Activated naive CD4-positive, alpha-beta T cell treated with anti-CD3 and anti-CD28 coated beads, Interleukin-2, amount 10 ng/mL, durations not matched to agents 7 days and 5 days (primary cell): ENCODE results near the gene PTPN1.

Experiments
- CTCF ChIA-PET: fragments of 350-600 bp; sonication (Branson Sonifier 250); formaldehyde crosslinking; loops from one replicate; lab custom pipeline; 2021; ENCODE audit warnings: antibody characterized with exemption; lab: Charles Lee
- DNase-seq: peaks from one replicate; pipeline ENCODE4 v3.0.0-alpha.2; 2020
- H3K27ac Mint-ChIP-seq: one replicate; pipeline ENCODE4 v1.8.0; 2021; ENCODE audit warnings: mild to moderate bottlenecking, moderate library complexity, mixed read lengths
- H3K27me3 Mint-ChIP-seq: one replicate; pipeline ENCODE4 v1.8.0; 2021; ENCODE audit warnings: mild to moderate bottlenecking, mixed read lengths
- H3K36me3 Mint-ChIP-seq: one replicate; pipeline ENCODE4 v1.8.0; 2021; ENCODE audit warnings: mixed read lengths
- H3K4me1 Mint-ChIP-seq: one replicate; pipeline ENCODE4 v1.8.0; 2021; ENCODE audit warnings: mixed read lengths
- H3K4me3 Mint-ChIP-seq: one replicate; pipeline ENCODE4 v1.8.0; 2021; ENCODE audit warnings: mild to moderate bottlenecking, moderate library complexity, mixed read lengths
- H3K9me3 Mint-ChIP-seq: one replicate; pipeline ENCODE4 v1.8.0; 2021; ENCODE audit warnings: mixed read lengths

PTPN1 gene

DNA sequence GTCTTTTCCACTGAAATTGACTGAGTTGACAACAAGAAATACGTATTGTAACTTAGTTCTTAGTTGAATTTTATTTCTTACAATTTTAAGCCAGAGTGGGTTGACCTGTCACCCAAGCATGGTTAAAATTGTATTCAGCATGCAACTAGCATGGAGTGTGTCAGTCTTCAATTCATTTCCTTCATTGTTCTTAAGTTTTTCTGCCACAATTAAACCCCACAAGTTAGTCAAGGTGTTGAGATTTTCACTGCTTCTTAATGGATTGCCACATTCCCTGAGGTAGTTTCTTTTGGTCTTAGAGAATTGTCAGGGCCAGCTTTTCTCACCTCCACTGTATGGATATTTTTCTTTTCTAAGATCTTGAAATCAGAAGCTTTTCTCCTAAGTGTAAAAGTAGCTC lies 2.1 kb downstream of the PTPN1 start:
- Mint-ChIP-seq H3K27ac (peak overlapping the region; percentile 93), H3K4me3 (peak overlapping the region; percentile 94), H3K9me3 (no peaks in the 10 kb centered on the region), H3K4me1 (peaks cover 66% of the 10 kb centered on the region), H3K27me3 (no peaks in the 10 kb centered on the region), H3K36me3 (peaks cover 34% of the 10 kb centered on the region)
- CTCF ChIA-PET, result interaction anchor here (0.9 to 3.5 kb wide), 10 partner anchors 12 to 67 kb away, joined by 3 to 19 read pairs (median 5); no protein-coding TSS in a partner anchor
- no peak for DNase-seq

DNA sequence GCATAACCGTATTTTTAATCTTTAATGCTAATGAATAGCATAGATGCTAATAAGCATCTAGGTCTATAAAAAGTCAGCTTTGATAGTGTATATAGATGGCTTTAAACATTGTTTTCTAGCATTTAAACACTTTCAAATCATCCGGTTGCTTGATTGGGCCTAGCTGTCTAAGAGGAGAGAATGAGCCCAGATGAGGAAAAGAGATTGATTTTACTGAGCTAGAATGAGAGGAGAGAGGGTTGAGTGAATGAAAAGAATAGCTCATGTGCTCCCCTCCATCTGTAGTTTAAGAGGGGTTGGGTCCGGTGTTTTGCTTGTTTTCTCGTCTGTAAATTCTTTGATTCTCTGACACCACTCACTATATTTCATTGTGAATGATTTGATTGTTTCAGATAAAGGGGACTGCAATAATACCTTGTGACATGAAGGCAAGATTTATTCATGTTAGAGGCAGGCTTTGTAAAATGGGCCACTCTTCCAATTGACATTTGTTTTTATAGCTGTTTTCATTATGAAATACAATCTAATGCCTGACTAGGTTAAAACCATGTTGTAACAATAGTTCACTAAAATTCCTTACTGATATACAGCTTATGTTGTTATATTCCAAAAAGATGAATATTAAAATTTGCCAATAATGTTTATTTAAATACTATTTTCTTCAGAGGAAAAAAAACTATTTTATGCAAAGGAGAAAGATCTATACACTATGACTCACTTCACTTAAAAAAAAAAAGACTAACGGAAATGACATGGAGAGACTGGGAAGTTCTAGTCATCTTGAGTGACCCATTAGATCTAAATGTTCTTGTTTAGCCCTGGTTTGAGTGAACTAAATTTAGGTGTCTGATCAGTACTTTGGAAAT lies 3.2 kb downstream of the PTPN1 start:
- Mint-ChIP-seq H3K4me1 (peaks cover 76% of the 10 kb centered on the region), H3K27ac (peak overlapping the region; percentile 93), H3K27me3 (no peaks in the 10 kb centered on the region), H3K9me3 (no peaks in the 10 kb centered on the region), H3K36me3 (peaks cover 38% of the 10 kb centered on the region), H3K4me3 (peak overlapping the region; percentile 94)
- no peak for DNase-seq
- CTCF ChIA-PET, result interaction anchor here (0.8 to 3.5 kb wide), 10 partner anchors 11 to 62 kb away, joined by 3 to 19 read pairs (median 4); no protein-coding TSS in a partner anchor

DNA sequence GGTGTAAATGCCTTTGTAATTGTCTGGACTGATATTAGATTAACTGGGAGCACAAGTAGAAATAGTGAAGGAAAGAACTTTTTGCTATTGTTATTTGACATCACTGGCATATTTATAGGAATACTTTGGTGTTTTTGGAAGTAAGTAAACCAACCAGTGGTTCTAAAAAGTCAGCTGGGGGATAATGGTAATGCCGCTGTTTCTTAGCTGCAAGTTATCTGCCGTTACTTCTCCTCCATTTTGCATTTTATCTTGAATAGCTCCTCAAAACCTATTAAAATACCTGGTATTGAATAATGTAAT lies 3.8 kb downstream of the PTPN1 start:
- no peak for DNase-seq
- Mint-ChIP-seq H3K36me3 (peaks cover 41% of the 10 kb centered on the region), H3K4me1 (peaks cover 76% of the 10 kb centered on the region), H3K27ac (peak overlapping the region; percentile 93), H3K27me3 (no peaks in the 10 kb centered on the region), H3K9me3 (no peaks in the 10 kb centered on the region), H3K4me3 (peak overlapping the region; percentile 94)
- CTCF ChIA-PET, result interaction anchor here (1.3 to 3.5 kb wide), 4 partner anchors 10 to 62 kb away, joined by 4 to 19 read pairs (median 4); no protein-coding TSS in a partner anchor

DNA sequence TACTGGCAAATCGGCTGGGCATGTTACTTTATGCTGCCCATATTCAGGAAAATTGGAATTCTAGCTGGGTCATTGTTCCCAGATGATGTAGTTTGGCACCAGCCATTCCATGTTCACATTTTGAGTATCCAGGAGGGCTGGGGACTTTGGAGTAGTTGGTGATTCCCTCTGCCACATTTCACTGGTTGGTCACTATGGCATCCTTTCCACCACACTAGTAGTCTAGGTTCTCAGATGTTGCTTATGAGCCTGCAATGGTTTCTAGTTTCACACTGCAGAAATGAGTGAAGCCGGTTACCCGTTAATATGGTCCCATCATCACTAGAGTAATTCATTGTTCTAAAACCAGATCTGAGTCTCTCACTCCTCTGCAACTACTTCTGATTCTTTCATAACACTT lies 4.6 kb downstream of the PTPN1 start:
- Mint-ChIP-seq H3K27me3 (no peaks in the 10 kb centered on the region), H3K4me1 (peaks cover 78% of the 10 kb centered on the region), H3K27ac (peak overlapping the region; percentile 93), H3K36me3 (peaks cover 44% of the 10 kb centered on the region), H3K9me3 (no peaks in the 10 kb centered on the region), H3K4me3 (peak overlapping the region; percentile 94)
- CTCF ChIA-PET, result interaction anchor here (1.2 to 1.7 kb wide), 5 partner anchors 36 to 65 kb away, joined by 3 to 5 read pairs (median 3); no protein-coding TSS in a partner anchor
- no peak for DNase-seq

DNA sequence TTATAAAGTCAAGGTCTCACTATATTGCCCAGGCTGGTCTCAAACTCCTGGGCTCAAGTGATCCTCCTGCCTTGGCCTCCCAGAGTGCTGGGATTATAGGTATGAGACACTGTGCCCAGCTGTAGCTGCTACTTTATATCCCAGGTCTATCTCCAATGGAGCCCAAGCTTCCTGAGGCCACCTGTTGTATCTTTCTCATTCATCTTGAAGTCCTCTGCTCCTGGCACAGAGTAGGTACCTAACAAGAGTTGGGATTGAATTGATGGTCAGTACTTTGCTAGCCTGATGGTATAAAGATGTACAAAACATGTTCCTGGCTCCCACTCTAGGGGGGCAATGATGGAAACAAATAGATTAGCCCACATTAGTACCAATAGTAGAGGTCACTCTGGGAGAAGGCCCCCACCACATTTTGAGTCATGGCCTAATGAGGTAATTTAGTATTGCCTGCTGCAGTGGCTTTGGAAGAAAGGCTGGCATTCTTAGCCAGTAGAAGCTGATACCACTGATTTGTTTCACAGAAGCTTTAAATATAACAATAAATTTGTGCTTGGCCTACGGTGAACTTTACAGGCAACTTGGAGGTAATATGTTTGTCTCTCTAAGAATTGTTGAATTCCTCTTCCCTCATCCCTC lies 5.4 kb downstream of the PTPN1 start:
- Mint-ChIP-seq H3K36me3 (peaks cover 46% of the 10 kb centered on the region), H3K4me3 (peak overlapping the region; percentile 62), H3K27ac (peak overlapping the region; percentile 93), H3K4me1 (peaks cover 86% of the 10 kb centered on the region), H3K9me3 (no peaks in the 10 kb centered on the region), H3K27me3 (no peaks in the 10 kb centered on the region)
- DNase-seq, result no peak
- CTCF ChIA-PET, result interaction anchor here (1.2 to 1.7 kb wide), 6 partner anchors 32 to 64 kb away, joined by 3 to 7 read pairs (median 4); no protein-coding TSS in a partner anchor

DNA sequence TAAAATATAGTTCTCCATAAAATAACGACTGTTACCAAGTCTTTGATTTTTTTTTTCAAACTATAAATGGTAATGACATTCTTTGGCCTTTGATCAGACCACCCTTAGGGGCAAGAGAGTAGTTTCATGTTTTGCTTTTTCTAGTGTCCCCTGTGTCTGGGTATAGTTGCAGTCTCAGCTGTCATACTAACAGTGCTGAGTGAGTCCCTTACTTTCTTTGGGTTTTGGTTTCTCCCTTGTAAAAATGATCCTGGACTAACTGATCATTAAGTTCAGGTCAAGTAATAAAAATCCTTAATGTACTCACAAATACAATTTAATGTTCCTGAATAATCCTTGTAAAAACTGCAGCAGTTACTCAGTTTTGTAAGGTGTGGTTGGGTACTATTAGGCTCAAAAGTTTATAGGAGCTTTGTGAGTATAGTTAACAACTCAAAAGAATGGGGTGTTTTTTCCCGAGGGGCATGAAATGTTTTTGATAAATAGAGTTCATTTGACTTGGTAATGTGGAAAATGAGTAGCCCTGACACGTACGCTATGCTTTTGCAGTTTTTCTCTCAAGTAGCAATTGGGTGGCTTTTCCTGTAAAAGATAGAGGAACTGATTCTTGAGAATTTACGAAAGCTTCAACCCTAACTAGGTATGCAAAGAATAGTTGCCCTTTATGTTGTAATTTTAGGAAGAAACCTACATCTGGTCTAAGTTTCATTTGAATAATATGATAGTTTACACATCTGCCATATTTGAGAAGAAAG lies 6.2 kb downstream of the PTPN1 start:
- no peak for DNase-seq
- CTCF ChIA-PET, result interaction anchor here (0.7 to 1.7 kb wide), 7 partner anchors 29 to 61 kb away, joined by 3 to 7 read pairs (median 3); no protein-coding TSS in a partner anchor
- Mint-ChIP-seq H3K27me3 (no peaks in the 10 kb centered on the region), H3K36me3 (peaks cover 44% of the 10 kb centered on the region), H3K27ac (peak overlapping the region; percentile 93), H3K4me1 (peaks cover 92% of the 10 kb centered on the region), H3K4me3 (peak overlapping the region; percentile 62), H3K9me3 (no peaks in the 10 kb centered on the region)

DNA sequence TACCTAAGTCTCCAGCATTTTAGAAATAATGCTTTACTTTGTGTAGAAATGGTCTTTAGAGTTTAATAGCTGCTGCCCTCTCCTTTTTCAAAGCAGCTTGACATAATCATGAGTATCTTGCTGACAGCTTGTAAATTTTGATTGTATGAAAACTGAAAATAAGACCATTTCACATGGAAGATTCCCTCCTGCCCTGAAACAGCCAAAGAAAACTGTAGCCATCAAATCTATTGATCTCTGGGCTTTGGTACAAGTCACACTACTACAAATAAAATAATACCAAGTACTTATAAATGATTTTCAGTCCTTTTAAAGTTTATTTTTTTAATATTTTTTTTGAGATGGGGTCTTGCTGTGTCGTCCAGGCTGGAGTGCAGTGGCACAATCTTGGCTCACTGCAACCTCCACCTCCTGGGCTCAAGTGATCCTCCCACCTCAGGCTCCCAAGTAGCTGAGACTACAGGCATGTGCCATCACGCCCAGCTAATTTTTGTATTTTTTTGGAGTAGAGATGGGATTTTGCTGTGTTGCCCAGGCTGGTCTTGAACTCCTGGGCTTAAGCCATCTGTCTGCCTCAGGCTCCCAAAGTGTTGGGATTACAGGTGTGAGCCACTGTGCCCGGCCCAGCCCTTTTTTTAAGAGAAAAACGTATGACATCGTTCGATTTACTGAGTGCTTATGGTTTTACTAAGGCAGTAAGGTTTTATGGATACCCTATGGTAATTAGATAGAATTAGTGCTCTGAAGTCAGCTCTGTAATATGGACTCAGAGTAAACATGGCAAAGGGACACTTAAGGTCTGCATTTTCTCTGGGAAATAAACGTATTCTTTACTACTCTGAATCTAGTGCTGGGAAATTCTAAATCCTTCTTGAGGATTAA lies 7.0 kb downstream of the PTPN1 start:
- peak overlapping the region; percentile 71 for H3K4me3 Mint-ChIP-seq
- no peak for DNase-seq
- no peaks in the 10 kb centered on the region for H3K9me3 Mint-ChIP-seq
- H3K27ac Mint-ChIP-seq, result peak overlapping the region; percentile 93
- CTCF ChIA-PET, result interaction anchor here (0.7 to 2.5 kb wide), 6 partner anchors 13 to 59 kb away, joined by 3 to 7 read pairs (median 4); no protein-coding TSS in a partner anchor
- peaks cover 98% of the 10 kb centered on the region for H3K4me1 Mint-ChIP-seq
- peaks cover 50% of the 10 kb centered on the region for H3K36me3 Mint-ChIP-seq
- no peaks in the 10 kb centered on the region for H3K27me3 Mint-ChIP-seq

DNA sequence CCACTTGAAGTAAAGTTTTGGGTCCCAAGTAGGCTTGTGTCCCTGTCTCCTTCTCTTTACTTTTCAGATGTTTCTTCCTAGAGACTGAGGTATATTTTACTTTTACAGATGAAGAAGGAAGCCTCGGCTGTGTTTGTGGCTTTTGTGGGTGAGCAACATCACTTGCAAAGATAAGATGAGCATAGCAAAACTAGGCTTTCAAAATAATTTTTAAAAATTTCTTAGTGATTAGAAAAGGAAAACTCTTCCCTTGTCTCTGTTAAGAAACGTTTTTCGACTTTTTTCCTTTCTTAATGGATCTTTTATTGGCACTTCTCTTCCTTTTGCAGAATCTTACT lies 7.6 kb downstream of the PTPN1 start:
- peak overlapping the region; percentile 71 for H3K4me3 Mint-ChIP-seq
- CTCF ChIA-PET, result interaction anchor here (0.7 to 2.5 kb wide), 3 partner anchors 13 to 200 kb away, joined by 3 to 7 read pairs (median 4); no protein-coding TSS in a partner anchor
- H3K9me3 Mint-ChIP-seq, result no peaks in the 10 kb centered on the region
- peaks cover 96% of the 10 kb centered on the region for H3K4me1 Mint-ChIP-seq
- peak; percentile 55 for DNase-seq
- H3K27me3 Mint-ChIP-seq, result no peaks in the 10 kb centered on the region
- peaks cover 48% of the 10 kb centered on the region for H3K36me3 Mint-ChIP-seq
- peak overlapping the region; percentile 93 for H3K27ac Mint-ChIP-seq

DNA sequence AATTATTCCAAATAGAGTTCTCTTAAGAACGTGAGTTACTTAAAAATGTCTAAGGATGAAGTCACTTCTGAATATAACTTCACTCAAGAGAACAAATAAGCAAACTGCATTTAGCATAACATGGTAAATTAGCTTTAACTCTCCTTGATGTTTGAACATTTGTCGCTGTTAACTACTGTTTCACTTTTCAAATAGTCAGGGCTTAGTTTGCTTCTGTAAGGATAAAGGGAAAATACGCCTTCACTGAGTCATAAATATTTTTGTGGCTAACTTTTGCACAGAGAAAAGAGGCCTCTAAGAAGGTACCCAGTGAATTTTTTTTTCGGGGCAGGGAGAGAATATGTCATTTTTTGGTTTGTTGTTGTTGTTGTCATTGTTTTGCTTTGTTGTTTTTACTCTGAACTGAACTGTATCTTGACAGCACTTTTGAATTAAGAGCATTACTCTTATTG lies 8.1 kb downstream of the PTPN1 start:
- Mint-ChIP-seq H3K27me3 (no peaks in the 10 kb centered on the region), H3K4me1 (peaks cover 96% of the 10 kb centered on the region), H3K4me3 (peak overlapping the region; percentile 71), H3K9me3 (no peaks in the 10 kb centered on the region), H3K36me3 (peaks cover 49% of the 10 kb centered on the region), H3K27ac (peak overlapping the region; percentile 93)
- CTCF ChIA-PET, result interaction anchor here (0.7 to 2.5 kb wide), 4 partner anchors 14 to 199 kb away, joined by 3 to 7 read pairs (median 4); no protein-coding TSS in a partner anchor
- no peak for DNase-seq

DNA sequence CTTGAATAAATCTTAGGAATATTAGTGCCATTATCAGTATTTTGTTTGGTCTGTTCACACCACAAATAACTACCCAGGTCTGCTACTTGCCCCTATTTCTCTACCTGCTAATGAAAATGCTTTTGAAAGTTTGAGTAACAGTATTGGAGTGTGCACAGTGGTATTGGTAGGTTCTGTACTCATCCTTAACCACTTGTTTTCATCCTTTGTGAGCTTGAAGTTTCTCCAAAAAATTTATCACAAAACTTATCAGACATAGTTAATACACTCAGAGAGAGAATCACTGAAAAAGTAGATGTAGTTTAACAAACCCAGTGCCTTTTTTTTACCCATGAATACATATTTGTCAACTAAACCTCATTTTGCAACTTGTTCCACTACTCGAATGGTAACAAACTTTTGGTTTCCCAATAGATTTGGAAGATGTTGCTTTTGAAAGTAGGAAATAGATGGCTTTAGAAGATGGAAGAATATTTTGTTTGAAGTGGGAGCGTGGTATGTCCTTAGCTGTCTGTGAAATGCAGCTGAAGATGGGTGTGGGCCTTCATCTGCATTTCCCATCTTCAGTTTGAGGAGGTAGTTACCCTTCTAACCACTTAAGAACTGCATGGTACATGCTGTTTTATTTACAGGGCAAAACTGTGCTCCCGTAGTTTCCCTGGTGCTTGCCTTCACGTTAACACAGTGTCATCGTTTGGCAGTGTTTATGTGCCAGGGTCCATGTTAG lies 9.0 kb downstream of the PTPN1 start:
- Mint-ChIP-seq H3K4me1 (peaks cover 96% of the 10 kb centered on the region), H3K36me3 (peaks cover 52% of the 10 kb centered on the region), H3K27me3 (no peaks in the 10 kb centered on the region), H3K27ac (peak overlapping the region; percentile 93), H3K4me3 (peak overlapping the region; percentile 71), H3K9me3 (no peaks in the 10 kb centered on the region)
- CTCF ChIA-PET, result interaction anchor here (0.7 to 2.5 kb wide), 6 partner anchors 10 to 56 kb away, joined by 3 to 7 read pairs (median 4); no protein-coding TSS in a partner anchor
- peak; percentile 54 for DNase-seq

DNA sequence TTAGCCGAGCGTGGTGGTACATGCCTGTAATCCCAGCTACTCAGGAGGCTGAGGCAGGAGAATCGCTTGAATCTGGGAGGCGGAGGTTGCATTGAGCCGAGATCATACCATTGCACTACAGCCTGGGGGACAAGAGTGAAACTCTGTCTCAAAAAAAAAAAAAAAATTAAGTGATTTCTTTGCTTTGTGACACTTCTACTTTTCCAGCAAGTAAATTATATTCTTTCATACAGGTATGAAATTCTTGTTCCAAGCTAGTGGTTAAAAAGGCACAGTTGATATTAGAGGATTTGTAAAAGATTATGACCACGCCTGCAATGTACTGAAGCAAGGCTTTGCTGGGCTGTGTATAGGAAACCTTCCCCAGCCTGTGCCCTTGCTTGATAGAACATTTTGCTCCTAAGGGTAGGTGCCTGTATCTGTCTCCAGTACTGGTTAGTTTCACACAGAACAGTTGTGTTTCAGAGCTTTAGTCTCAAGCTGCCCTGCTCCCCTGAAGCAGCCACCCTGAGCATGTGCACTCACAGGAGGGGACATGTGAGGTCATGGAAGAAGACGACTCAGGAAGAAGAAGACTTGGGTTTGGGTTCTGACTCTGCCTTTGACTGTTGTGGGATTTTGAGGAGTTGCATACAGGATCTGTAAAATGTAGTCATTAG lies 10.2 kb downstream of the PTPN1 start:
- H3K36me3 Mint-ChIP-seq, result peaks cover 45% of the 10 kb centered on the region
- no peaks in the 10 kb centered on the region for H3K9me3 Mint-ChIP-seq

More for the DNA sequence above, 10.2 kb downstream of the PTPN1 start:
- CTCF ChIA-PET, result interaction anchor here (1.2 to 2.2 kb wide), 2 partner anchors 9 to 50 kb away, joined by 3 to 7 read pairs; no protein-coding TSS in a partner anchor
- DNase-seq, result peak; percentile 56
- Mint-ChIP-seq H3K4me1 (peaks cover 85% of the 10 kb centered on the region), H3K4me3 (peak overlapping the region; percentile 71), H3K27ac (peak overlapping the region; percentile 93), H3K27me3 (no peaks in the 10 kb centered on the region)
